HepG2 (cell line): ENCODE data around the gene PSPH. TPM values are rescaled to one million over a fixed set of nuclear protein-coding genes. Genes with fewer than 3 reads are reported as not detected.

Experiments
- DR1 ChIP-seq: sonication (generic); formaldehyde crosslinking; IDR thresholded peaks from 2 replicates; pipeline ENCODE4 v1.8.0; 2021; ENCODE audit warnings: mild to moderate bottlenecking, missing genetic modification reagents, inconsistent platforms
- FOXA3 ChIP-seq: IDR thresholded peaks from 2 replicates; pipeline ENCODE4 v1.6.1; 2016; ENCODE audit warnings: missing genetic modification reagents, missing compliant biosample characterization
- GATA4 ChIP-seq: sonication (generic); IDR thresholded peaks from 2 replicates; pipeline ENCODE4 v1.6.1; 2016; ENCODE audit warnings: antibody characterized with exemption, low read depth, borderline replicate concordance
- GATAD1 ChIP-seq: IDR thresholded peaks from 2 replicates; pipeline ENCODE4 v1.6.1; 2016; ENCODE audit warnings: missing genetic modification reagents, missing compliant biosample characterization
- HOXA5 ChIP-seq: sonication (generic); formaldehyde crosslinking; IDR thresholded peaks from 2 replicates; pipeline ENCODE4 v1.4.0; 2020; ENCODE audit warnings: missing genetic modification reagents
- KDM2A ChIP-seq: sonication (generic); formaldehyde crosslinking; IDR thresholded peaks from 2 replicates; pipeline ENCODE4 v1.4.0; 2020; ENCODE audit warnings: low read depth, missing genetic modification reagents, borderline replicate concordance
- KLF6 ChIP-seq: IDR thresholded peaks from 2 replicates; pipeline ENCODE4 v1.8.0; 2016; ENCODE audit warnings: missing biosample characterization, missing genetic modification reagents
- MED8 ChIP-seq: sonication (generic); formaldehyde crosslinking; IDR thresholded peaks from 2 replicates; pipeline ENCODE4 v1.8.1; 2023; ENCODE audit warnings: mild to moderate bottlenecking, missing genetic modification reagents; ENCODE audit not compliant: insufficient replicate concordance
- MIXL1 ChIP-seq: IDR thresholded peaks from 2 replicates; pipeline ENCODE4 v1.6.1; 2016
- NFYC ChIP-seq: IDR thresholded peaks from 2 replicates; pipeline ENCODE4 v1.6.1; 2016; ENCODE audit warnings: missing genetic modification reagents, missing compliant biosample characterization
- NR2F2 ChIP-seq: IDR thresholded peaks from 2 replicates; pipeline ENCODE4 v1.6.1; 2012; ENCODE audit warnings: low read depth, inconsistent platforms, borderline replicate concordance
- SOX6 ChIP-seq, 2 experiments: fragments of 450-650 bp in 1 of 2; sonication (generic) in 1 of 2; formaldehyde crosslinking in 1 of 2; IDR thresholded peaks; 2 replicates each; pipeline versions ENCODE4 v1.4.0 to v1.6.1; 2017 to 2020; ENCODE audit warnings: antibody characterized with exemption in 1 of 2, mild to moderate bottlenecking in 1 of 2, missing genetic modification reagents in 1 of 2
- YEATS4 ChIP-seq: sonication (generic); formaldehyde crosslinking; IDR thresholded peaks from 2 replicates; pipeline ENCODE4 v1.4.0; 2020; ENCODE audit warnings: missing genetic modification reagents, borderline replicate concordance
- ZFX ChIP-seq: sonication (generic); formaldehyde crosslinking; IDR thresholded peaks from 2 replicates; pipeline ENCODE4 v1.4.0; 2020; ENCODE audit warnings: mild to moderate bottlenecking, low read depth, missing genetic modification reagents, moderate library complexity
- ZNF333 ChIP-seq: sonication (generic); formaldehyde crosslinking; IDR thresholded peaks from 2 replicates; pipeline ENCODE4 v1.4.0; 2020; ENCODE audit warnings: mild to moderate bottlenecking, missing genetic modification reagents, borderline replicate concordance
- ZNF724P ChIP-seq: sonication (generic); formaldehyde crosslinking; IDR thresholded peaks from 2 replicates; pipeline ENCODE4 v1.8.0; 2022; ENCODE audit warnings: missing genetic modification reagents, borderline replicate concordance
- ZNF775 ChIP-seq: sonication (generic); formaldehyde crosslinking; IDR thresholded peaks from 2 replicates; pipeline ENCODE4 v1.4.0; 2020; ENCODE audit warnings: missing genetic modification reagents, mild to moderate bottlenecking, moderate library complexity, borderline replicate concordance
- ZSCAN21 ChIP-seq: sonication (generic); formaldehyde crosslinking; IDR thresholded peaks from 2 replicates; pipeline ENCODE4 v1.8.0; 2022; ENCODE audit warnings: mild to moderate bottlenecking, missing genetic modification reagents, moderate library complexity, borderline replicate concordance
- polyA plus RNA-seq, 8 experiments: library from polyadenylated mRNA; depleted of rRNA in 3 of 8; stranded (reverse) in 7 of 8; unstranded in 1 of 8; fragments of >200 nt; fragmentation: Illumina TruSeq in 4 of 8; extraction: Trizol in 4 of 8; gene quantifications; 2 replicates each; pipeline versions ENCODE4 v1.2.1 to v1.2.3, GENCODE V29; 2011 to 2016; ENCODE audit warnings: low read depth in 4 of 8, missing spikeins in 1 of 8, mixed read lengths in 1 of 8; ENCODE audit not compliant: insufficient read depth in 1 of 8
- total RNA-seq, 5 experiments: library from RNA; depleted of rRNA; stranded (reverse); fragments of >200 nt; fragmentation: Illumina TruSeq; extraction: Trizol; gene quantifications; 2 replicates each; pipeline ENCODE4 v1.2.3, GENCODE V29; 2016; ENCODE audit warnings: low read depth in 1 of 5
- TF ChIP-seq, protein P1 (sequence below): sonication (generic); formaldehyde crosslinking; IDR thresholded peaks from 2 replicates; pipeline ENCODE4 v1.4.0; 2020; ENCODE audit warnings: missing genetic modification reagents
- TF ChIP-seq, protein P2 (sequence below): sonication (generic); formaldehyde crosslinking; IDR thresholded peaks from 2 replicates; pipeline ENCODE4 v1.8.0; 2022; ENCODE audit warnings: mild to moderate bottlenecking, missing genetic modification reagents, borderline replicate concordance
- TF ChIP-seq, protein P3 (sequence below), 2 experiments: IDR thresholded peaks; 2 replicates each; pipeline ENCODE4 v1.6.1; 2011 to 2012; ENCODE audit warnings: low read length in 2 of 2, borderline replicate concordance in 1 of 2, low read depth in 1 of 2, mild to moderate bottlenecking in 1 of 2, moderate library complexity in 1 of 2

The PSPH gene
- total and polyA plus RNA-seq, 2 of the 13 experiments (the other 11 are each of a cell fraction or from before 2014, with no cell fraction given), result 85.5 to 124 TPM

DNA sequence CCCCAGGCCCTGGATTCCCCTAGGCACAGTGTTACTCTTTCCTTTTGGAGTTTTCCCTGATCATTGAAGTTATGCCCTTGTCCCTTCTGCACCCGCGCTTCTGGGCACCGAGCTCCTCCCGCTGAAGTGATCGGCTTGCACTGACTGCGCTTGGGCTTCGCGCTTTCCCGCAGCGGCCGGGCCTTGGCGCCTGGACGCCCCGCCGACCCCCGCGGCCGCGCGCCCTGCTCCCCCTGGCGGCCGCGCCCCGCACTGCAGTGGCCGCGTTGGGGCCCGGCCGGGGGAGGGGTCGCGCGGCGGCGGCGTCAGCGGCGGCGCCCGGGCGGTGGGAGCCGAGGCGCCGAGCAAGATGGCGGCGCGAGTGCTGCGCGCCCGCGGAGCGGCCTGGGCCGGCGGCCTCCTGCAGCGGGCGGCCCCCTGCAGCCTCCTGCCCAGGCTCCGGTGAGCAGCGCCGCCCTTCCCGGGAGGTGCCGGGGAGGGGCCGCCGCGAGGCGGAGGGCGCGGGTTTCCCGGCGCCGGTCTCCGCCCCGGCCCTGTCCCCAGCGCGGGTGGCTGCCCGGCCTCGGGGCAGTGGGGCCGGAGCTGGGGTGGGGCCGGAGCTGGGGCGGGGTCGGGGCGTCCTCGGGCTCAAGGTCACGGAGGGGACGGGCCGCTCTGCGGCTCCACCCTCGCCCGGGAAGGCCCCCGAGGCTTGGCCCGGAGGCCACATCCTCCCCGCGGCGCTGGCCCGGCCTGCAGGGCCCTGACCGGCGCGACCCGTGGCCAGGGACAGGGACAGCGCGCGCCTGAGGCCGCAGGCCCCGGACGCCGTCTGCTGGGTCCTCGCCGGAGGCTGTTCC lies 86.8 kb downstream of the PSPH start, which contains the start of gene NIPSNAP2 (continued):
- TF ChIP-seq ZNF333 (CRISPR knock-in tag) (peak; percentile 86; the same call in 1 of the 2 replicates), MED8 (CRISPR knock-in tag) (peak; percentile 59), GATA4 (0 out of 2 replicates have a peak, but pooled peaks have one; percentile 30), ZNF724P (CRISPR knock-in tag) (peak; percentile 29; the same call in 1 of the 2 replicates), YEATS4 (peak; percentile 83), KLF6 (CRISPR knock-in tag) (no peak), FOXA3 (peak; percentile 22; the same call in 1 of the 2 replicates), GATAD1 (CRISPR knock-in tag) (0 out of 2 replicates have a peak, but pooled peaks have one; percentile 38), KDM2A (CRISPR knock-in tag) (peak; percentile 75; the same call in 1 of the 2 replicates), HOXA5 (peak; percentile 78; the same call in 1 of the 2 replicates), MIXL1 (CRISPR knock-in tag) (0 out of 2 replicates have a peak, but pooled peaks have one; percentile 24), NFYC (CRISPR knock-in tag) (peak; percentile 9; the same call in 1 of the 2 replicates), ZNF775 (CRISPR knock-in tag) (no peak), SOX6 (IDR thresholded peaks at IDR 0.05) (no peak), SOX6 (CRISPR knock-in tag; IDR thresholded peaks at IDR 0.05) (peak; percentile 48; the same call in 1 of the 2 replicates), ZSCAN21 (CRISPR knock-in tag) (peak; percentile 19; the same call in 1 of the 2 replicates), ZFX (CRISPR knock-in tag) (peak; percentile 97), DR1 (CRISPR knock-in tag) (peak; percentile 73; the same call in 1 of the 2 replicates), NR2F2 (0 out of 2 replicates have a peak, but pooled peaks have one; percentile 15)
- TF ChIP-seq, protein P1, sequence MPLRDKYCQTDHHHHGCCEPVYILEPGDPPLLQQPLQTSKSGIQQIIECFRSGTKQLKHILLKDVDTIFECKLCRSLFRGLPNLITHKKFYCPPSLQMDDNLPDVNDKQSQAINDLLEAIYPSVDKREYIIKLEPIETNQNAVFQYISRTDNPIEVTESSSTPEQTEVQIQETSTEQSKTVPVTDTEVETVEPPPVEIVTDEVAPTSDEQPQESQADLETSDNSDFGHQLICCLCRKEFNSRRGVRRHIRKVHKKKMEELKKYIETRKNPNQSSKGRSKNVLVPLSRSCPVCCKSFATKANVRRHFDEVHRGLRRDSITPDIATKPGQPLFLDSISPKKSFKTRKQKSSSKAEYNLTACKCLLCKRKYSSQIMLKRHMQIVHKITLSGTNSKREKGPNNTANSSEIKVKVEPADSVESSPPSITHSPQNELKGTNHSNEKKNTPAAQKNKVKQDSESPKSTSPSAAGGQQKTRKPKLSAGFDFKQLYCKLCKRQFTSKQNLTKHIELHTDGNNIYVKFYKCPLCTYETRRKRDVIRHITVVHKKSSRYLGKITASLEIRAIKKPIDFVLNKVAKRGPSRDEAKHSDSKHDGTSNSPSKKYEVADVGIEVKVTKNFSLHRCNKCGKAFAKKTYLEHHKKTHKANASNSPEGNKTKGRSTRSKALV (CRISPR knock-in tag), result peak; percentile 68
- TF ChIP-seq, protein P2, sequence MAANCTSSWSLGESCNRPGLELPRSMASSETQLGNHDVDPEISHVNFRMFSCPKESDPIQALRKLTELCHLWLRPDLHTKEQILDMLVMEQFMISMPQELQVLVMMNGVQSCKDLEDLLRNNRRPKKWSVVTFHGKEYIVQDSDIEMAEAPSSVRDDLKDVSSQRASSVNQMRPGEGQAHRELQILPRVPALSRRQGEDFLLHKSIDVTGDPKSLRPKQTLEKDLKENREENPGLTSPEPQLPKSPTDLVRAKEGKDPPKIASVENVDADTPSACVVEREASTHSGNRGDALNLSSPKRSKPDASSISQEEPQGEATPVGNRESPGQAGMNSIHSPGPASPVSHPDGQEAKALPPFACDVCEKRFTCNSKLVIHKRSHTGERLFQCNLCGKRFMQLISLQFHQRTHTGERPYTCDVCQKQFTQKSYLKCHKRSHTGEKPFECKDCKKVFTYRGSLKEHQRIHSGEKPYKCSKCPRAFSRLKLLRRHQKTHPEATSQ (CRISPR knock-in tag), result peak; percentile 63; the same call in 1 of the 2 replicates
- TF ChIP-seq, protein P3, sequence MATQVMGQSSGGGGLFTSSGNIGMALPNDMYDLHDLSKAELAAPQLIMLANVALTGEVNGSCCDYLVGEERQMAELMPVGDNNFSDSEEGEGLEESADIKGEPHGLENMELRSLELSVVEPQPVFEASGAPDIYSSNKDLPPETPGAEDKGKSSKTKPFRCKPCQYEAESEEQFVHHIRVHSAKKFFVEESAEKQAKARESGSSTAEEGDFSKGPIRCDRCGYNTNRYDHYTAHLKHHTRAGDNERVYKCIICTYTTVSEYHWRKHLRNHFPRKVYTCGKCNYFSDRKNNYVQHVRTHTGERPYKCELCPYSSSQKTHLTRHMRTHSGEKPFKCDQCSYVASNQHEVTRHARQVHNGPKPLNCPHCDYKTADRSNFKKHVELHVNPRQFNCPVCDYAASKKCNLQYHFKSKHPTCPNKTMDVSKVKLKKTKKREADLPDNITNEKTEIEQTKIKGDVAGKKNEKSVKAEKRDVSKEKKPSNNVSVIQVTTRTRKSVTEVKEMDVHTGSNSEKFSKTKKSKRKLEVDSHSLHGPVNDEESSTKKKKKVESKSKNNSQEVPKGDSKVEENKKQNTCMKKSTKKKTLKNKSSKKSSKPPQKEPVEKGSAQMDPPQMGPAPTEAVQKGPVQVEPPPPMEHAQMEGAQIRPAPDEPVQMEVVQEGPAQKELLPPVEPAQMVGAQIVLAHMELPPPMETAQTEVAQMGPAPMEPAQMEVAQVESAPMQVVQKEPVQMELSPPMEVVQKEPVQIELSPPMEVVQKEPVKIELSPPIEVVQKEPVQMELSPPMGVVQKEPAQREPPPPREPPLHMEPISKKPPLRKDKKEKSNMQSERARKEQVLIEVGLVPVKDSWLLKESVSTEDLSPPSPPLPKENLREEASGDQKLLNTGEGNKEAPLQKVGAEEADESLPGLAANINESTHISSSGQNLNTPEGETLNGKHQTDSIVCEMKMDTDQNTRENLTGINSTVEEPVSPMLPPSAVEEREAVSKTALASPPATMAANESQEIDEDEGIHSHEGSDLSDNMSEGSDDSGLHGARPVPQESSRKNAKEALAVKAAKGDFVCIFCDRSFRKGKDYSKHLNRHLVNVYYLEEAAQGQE (IDR thresholded peaks at IDR 0.05; ENCODE audit: borderline replicate concordance in 1 of 2, low read depth in 1 of 2, low read length in 2 of 2), result peak in 1 of 2 experiments; percentile 7; a peak in 1 of 4 replicates
